CD4-positive, alpha-beta T cell treated with Interleukin-4 for 1 hour (primary cell): ENCODE measurements around the gene UQCR11.

Source experiments
- DNase-seq, 2 donors: peaks; one replicate each; pipeline ENCODE4 v3.0.0-alpha.2; 2020 to 2022

Gene UQCR11

DNA sequence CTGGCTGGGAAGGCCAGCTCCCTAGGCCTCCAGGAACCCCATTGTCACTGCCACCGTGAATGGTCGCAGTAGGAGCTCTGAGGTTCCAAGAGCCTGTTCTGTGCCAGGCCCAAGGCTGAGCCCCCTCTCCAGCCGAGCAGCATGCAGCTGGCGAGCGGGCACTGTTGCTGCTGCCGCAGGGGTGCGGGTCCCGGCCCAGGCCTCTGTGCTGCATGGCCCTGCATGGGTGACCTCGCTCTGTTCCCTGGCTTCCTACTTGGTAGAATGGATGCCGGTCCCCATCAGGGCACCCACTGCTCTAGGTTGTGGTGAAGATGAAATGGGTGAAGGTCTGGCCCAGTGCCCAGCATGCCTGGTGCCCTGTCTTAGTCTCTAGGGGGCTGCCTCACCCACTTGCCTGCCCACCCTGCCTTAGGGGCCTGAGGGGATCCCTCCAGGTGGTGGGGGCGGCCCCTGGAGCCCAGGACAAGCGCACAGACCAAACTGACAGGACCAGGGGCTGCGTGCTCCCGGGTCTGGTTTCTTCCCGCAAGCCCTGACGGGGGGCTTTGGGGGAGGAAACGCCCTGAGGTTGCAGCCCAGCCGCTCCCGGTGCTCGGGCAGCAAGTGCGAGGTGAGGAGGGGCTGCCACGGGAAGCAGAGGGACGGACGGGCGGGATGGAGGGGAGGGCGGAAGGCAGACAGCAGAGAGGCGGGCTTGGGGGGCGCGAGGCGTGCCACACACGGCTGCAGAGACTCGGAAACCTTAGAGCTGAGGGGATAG lies 8.7 kb upstream of the UQCR11 start:
- DNase-seq = no peak

DNA sequence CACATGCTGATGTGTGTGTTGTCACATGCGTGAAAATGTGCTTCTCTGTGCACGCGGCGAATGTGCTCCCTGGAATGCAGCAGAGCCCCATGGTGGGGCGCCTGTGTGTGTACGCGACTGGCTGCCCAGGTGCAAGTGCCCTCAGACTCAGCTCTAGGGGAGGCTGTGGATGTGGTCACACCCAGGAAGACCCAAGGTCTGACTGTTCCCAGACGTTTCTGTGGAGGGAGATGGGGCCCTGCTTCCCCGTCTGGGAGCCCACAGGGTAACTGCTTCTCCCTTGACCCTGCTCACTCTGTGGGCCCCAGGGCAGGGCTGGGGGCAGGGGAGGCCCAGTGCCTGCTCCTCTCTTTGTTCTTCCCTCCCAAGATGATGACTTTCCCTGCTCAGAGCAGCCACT lies 7.9 kb upstream of the UQCR11 start:
- no peak for DNase-seq

DNA sequence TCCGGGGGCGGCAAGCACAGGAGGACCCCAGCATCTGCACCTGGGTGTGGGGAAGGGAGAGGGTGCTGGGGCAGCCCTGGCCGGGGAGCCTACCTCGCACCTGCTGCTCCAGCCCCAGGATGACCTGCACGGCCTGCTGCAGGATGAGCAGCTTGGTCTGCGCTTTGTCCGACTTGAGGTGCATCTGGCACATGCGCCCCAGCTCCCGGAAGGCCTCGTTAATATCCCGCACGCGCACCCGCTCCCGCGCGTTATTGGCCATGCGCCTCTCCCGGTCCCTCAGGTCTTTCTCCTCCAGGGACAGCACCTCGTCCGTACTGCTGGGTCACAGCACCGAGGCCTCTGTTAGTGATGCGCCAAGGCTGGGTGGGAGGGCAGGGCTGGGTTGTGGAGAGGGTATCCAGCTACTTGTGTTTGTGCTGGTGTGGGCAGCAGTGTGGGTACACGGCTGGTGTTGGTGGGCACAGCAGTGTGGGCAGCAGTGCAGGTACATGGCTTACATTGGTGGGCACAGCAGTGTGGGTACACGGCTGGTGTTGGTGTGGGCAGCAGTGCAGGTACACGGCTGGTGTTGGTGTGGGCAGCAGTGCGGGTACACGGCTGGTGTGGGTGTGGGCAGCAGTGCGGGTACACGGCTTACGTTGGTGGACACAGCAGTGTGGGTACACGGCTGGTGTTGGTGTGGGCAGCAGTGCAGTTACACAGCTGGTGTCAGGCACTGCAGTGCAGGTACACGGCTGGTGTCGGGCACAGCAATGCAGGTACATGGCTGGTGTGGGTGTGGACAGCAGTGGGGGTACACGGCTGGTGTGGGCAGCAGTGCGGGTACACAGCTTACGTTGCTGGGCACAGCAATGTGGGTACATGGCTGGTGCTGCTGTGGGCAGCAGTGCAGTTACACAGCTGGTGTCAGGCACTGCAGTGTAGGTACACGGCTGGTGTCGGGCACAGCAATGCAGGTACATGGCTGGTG lies 7.1 kb upstream of the UQCR11 start:
- no peak for DNase-seq

DNA sequence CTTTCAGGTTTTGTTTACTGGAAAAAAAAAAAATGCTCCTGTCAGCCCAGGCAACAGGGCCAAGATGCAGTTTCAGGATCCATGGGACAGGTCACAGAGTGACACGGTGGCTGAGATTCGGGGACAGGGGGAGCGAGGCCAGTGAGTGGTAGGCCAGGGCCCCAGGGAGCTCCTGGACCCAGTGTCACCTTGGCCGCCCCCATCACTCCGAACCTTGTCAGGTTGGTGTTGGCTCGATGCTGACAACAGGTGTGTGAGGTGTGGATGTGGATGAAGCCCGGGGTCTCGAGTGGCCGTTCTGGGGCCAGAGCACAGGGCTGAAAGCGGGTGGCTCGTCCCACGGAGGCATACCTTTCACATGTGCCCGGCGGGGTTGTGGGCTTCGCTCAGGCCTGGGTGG lies 6.1 kb upstream of the UQCR11 start:
- DNase-seq = no peak

DNA sequence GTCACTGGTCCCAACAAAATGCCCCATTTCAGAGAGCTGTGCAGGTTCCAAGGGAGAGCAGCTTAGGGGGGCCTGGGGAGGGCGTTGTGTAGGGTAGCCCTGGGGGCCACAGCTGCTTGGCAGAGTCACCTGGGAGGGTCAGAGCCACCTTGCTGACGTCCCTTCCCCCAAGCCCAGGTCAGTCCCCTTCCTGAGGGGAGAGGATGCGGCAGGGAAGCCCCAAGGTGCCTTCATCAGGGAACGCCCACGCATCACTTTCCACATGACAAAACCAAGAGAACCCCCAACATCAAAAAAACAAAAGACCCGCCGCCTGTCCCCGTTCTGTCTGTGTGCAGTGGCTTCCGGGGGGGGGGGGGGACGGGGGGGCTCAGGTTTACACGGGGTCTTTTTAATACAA lies 5.3 kb upstream of the UQCR11 start:
- DNase-seq = no peak

DNA sequence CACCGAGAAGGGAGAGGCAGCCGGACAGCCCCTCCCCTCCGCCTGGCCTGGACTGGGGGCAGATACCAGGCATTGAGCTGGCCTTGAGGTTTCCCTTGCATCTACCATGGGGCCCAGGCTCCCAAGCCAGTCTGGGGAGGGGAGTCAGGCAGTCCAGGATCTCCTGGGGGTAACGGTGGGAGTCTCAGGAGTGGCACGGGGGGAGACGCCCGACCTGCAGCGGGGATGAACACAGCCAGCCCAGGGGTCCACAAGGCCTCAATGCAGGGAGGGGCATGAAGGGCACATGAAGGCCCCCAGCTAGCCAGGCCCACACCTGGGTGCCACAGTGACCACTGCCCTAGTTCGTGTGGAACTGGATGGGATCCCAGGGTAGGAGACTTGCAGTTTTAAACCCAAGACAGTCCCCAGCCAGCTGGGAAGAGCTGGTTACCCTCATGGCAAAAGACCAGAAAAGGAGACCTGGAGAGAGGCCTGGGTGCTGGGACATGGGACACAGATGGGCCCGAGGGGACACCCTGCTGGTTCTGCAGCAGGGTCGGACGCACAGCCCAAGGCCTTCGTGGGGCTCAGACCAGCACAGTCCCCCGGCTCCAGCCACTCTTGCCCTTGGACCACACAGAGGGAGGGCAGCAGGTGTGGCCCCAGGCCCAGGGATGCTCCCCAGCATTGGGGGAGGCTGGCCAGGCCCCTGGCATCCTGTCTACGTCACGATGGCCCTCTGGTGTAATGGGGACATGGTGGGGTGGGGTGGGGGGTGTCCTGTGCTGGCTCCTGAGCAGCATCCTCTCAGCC lies 4.6 kb upstream of the UQCR11 start:
- DNase-seq = no peak

DNA sequence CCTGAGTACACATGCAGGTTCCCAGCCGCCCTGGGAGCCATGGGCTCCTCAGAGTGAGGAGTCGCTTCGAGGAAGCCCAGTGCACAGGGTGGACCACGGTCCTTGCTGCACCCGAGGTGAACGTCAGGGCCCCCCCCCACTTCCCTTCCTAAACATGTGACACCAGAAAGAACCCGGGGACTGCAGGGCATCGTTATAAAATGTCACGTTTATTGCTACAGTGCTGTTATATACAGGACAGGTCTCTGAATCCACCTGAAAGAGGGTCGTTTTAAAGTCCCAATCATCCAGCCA lies 3.8 kb upstream of the UQCR11 start:
- peak; percentile 28 to 34 for DNase-seq

DNA sequence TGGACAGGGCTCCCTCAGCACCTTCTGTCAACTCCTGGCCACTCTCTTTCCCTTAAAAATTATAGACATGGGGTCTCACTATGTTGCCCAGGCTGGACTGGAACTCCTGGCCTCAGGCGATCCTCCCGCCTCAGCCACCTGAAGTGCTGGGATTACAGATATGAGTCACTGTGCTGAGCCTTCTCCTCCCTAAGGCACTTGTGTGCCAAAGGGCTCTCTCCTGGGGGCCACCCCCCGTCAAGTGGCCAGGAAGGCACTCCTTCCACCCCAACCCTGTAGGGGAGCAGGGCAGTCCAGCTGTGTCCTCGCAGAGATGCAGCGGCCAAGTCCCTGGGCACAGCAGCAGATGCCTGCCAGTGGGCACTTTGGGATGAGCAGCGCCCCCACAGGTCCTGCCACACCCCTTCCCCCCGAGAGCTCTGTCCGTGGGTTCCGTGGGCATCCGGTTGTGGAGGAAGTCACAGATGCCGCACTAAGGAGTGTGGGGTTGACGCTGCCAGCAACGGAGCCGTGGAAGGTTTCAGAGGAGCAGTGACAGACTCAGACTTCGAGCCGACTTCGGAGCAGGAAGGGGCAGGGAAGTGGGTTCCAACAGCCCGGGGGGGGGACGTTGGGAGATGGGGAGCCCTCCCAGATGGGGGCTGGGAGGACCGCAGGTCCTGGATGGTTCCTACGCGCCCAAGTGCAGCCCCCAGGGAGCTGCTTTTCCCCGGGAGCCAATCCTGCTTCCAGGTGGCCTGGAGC lies 3.3 kb upstream of the UQCR11 start:
- peak; percentile 18 to 48 for DNase-seq

DNA sequence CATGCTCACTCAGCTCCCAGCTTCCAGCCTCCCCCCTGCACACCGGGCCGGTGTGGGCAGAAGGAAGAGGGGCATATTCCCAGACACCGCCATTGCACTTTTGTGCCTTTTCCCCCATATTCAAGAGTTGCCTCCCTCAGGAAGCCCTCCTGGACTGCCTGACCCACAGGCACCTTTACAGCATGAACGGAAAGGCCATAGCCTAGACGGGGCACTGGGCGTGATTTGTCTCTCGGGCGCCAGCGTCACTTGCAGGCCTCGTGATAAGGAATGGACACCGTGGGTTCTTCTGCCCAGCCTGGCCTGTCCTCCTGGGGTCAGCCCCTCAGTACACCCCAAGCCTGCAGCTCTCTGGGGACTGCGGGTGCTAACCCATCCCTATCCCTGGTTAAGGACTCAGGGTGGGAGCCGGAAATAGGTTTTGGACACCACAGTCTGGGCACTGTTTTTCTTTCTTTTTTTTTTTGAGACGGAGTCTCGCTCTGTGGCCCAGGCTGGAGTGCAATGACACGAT lies 933 bp upstream of the UQCR11 start:
- DNase-seq = no peak

DNA sequence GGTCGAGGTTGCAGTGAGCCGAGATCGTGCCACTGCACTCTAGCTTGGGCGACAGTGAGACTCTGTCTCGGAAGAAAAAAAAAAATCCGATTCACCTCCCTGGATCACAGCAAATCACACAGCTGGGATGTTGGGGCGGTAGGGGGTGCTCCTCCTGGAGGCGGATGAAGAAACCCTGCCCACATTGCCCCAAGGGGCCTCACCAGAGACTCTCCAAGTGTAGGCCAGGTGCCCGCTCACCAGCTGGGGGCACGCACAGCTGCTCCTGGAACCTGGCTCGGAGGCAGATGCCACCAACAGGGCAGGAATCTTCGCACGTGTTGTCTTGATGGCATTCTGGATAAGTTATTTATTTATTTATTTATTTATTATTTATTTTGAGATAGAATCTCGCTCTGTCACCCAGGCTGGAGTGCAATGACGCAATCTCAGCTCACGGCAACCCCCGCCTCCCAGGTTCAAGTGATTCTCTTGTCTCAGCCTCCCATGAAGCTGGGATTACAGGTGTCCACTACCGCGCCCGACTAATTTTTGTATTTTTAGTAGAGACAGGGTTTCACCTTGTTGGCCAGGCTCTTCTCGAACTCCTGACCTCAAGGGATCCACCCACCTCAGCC lies 3.1 kb downstream of the UQCR11 start:
- no peak for DNase-seq

DNA sequence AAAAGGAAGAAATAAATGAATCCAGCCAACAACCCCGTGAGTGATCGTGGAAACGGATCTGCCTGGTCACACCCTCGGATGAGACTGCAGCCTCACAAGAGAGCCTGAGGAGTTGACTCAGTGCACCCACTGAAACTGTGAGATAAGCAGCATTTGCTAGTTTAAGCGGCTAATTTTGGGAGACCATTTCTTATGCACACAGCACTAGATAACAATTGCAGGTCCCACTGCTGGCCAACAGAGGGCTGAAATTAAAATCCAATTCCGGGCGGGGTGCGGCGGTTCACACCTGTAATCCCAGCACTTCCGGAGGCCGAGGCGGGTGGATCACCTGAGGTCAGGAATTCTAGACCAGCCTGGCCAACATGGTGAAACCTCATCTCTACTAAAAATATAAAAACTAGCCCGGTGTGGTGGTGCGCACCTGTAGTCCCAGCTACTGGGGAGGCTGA lies 3.6 kb downstream of the UQCR11 start:
- DNase-seq = no peak

DNA sequence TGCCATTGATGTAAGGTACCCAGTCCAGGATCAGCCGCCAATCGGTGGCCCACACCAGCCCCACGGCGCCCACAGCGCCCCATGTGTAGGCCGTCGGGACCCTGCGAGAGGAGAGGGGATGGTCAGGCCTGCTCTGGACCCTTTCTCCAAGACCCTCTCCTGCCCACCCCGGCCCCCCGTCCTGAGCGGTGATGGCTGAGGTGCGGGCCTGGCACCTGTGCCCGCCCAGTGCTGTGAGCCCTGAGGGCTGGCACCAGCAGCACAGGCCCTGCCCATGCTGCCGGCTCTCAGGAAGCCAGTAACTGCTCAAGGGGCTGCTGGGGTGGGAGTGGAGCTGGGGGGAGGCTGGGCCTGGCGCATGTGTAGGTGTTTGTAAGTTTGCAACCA lies 5.8 kb downstream of the UQCR11 start:
- DNase-seq = no peak

DNA sequence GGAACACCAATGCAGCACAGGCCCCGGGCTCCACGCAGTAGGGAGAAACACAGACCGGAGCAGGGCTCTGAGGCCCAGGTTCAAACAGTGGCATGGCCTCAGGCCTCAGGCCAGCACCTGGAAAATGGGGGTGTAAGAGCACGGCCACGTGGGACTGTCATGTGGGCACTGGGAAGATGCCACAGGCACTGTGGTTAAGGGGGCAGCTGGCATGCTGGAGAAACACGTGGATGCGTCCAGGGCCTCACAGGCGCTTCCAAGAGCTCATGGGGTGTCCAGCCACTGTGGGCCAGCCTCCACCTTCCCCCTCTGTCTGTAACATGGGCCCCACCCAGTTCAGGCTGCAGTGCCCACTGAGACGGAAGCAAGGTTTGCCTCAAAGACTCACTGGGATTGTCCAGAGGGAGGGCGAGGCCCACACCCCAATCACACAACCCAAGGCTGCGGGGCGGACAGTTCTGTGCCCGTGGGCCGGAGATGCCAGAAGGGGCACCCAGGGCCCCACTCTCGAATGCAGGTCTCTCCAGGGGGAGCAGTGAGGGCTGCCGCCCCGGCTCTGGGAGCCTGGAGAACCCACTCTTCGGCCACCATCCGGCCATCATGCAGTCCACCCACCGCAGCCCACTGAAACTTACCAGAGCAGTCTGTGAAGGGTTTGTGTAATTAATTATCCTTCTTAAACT lies 6.3 kb downstream of the UQCR11 start:
- no peak for DNase-seq

DNA sequence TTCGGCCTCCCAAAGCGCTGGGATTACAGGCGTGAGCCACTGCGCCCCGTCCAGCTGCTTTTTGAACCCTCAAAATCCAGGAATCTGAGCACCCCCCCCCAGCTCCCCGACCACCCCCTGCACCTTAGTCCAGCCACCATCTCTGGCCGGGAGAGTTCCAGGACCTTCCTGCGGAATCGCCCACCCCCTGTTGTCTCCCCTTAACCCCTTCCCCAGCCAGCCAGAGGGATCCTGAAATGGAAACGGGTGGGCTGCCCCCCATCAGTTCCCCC lies 11.8 kb downstream of the UQCR11 start:
- DNase-seq = no peak

DNA sequence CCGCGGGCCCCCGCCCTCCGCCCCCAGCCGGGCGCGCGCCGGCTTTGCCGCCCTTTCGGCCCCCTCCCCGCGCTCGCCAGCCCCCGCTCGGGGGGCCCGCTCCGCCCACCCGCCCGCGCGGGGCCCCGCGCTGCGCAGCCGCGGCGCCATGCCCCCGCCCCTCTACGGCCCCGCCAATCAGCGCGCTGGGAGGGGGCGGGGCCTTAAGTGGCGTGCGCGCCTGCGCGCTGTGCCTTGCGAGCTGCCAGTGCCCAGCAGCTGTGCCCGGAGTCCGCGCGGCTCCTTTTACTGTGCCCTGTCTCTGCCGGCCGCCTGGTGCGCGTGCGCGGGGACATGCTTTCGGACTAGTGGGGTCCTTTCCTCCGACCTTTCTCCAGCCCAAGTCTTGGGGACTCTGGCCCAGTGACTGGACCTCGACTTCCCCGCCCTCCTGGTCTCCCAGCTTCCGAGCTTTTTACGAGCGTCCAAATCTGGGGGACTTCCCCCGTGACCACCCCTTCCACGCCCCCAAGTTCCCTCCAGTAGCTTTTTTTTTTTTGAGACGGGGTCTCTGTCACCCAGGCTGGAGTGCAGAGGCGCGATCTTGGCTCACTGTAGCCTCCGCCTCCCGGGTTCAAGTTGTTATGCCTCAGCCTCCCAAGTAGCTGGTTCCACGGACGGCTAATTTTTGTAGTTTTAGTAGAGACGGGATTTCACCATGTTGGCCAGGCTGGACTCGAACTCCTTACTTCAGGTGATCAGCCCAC lies 12.3 kb downstream of the UQCR11 start, which contains the start of gene MBD3:
Gene MBD3 (minus strand): TSS at position 111 of the 746 bp plus-strand sequence. CDS start 234 bp downstream, outside the sequence.
- peak; percentile 88 to 89 for DNase-seq

DNA sequence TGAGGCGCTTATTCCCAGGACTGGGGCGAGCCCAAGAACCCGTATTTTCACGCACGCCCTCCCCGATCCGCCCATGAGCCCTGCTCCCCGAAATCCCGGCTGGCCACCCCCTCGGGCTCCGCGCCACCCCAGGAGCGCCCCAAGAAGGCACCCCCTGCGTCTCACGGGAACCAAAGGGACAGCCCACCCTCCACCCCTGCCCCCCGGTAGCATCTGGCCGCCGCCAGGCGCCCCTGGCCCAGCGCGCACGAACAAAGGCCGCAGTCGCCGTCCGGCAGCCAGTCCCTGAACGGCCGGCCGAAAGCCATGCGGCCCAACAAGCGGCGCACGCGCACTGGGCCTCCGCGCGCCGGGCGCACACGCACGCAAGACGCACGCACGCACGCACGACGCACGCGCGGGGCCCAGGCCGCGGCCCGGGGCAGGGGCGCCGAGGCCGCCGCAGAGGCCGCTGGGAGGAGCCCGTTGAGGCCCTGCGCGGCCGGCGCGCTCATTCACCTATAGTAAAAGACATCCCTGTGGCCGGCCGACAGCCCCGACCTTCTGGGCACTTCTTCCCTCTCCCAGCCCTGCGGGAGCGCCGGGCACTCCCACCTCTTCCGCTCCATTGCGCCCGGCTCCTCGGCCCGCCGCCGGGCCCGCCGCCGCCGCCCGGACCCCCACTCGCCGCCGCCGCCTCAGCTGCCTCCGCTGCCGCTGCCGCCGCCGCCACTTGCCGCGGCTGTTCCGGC lies 13.1 kb downstream of the UQCR11 start:
- DNase-seq = peak; percentile 86

DNA sequence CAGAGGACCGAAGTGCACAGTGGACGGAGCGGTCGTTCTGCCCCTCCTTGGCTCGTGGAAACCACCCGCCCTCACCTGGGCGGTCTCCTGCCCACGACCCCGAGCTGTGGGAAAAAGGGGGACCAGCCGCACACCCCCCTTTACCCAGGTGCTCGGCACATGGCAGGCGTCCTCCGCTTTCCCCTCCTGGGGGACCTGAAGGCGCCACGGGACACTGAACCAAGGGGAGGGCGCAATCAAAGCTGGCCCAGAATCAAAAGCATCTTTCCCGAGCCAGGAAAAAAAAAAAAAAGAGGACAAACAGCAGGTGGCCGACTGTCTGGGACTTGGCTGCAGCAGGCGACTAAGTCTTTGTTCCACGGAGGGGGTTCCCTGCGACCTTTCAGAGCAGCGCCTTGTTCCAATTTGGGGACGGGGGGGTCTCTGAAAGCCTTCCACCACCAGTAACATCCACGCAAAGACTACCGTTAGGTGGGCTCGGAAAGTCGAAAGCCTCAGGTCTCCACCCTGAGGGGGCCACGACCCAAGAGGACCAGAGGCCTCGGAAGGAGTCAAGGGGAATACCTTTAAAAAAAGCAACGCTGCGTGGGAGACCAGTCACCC lies 13.7 kb downstream of the UQCR11 start:
- DNase-seq = no peak

DNA sequence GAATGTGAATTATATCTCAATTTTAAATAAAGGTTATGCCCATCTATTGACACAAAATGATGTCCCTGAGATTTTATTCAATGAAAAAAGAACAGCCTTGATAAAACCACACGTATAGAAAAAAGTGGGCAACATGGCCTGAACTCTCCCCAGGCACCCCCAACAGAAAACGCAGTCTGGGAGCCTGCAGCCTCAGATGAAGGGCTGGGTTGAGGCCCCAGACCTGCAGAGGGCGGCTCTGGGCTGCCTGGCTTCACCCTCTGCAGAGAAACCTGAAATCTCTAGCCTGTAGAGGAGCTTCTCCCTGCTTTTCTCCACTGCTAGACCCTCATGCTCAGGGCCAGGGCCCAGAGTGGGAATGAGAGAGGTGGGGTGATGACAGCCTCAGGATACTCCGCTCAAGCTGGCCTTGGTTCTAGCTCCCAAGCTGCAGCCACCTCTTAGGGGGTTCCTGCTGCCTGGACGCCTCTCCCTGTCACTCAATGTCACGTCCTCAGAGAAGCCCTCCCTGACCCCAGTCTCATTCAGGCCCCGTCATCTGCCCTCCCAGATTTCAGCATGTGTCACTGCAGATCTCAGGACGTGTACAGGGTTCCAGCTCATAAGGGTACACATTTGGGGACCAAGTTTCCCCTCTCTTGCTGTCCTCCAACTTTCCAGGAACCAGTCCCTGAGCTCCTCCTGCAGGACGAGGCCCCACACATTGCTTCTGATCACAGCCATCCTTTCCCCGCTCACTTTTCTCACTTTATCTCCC lies 14.4 kb downstream of the UQCR11 start:
- no peak for DNase-seq

DNA sequence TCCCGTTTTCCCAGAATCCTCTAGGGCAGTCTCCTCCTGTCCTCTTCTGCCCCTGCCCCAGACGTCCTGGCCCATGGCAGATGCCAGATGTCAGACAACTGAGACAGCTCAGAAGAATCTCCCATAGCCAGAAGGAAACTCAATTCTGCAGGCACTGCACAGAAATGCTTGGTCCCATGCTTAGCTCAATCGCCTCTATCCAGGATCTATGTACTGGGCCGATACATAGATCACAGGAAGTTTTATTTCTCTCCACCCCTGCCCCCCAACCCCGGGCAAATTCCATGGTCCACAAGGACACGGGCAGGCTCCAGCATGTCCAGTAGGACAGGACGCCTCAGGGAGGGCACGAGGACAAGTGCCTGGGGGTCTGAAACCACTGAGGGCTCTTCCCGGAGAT lies 17.4 kb downstream of the UQCR11 start:
- no peak for DNase-seq
